Cardiac fibroblast (primary cell): ENCODE measurements around the gene SPINK8.

Source experiments
- DNase-seq, 2 donors: peaks; one replicate each; pipeline versions ENCODE4 v3.0.0 to v3.0.0-alpha.2; 2010; ENCODE audit warnings: low read depth in 2 of 2
- H3K4me3 ChIP-seq, 2 donors: replicated peaks in 1 of 2; 1 replicate in 1 of 2; 2 replicates in 1 of 2; pipeline ENCODE4 v1.5.1; 2011; ENCODE audit warnings: low read depth in 2 of 2, low read length in 2 of 2, mild to moderate bottlenecking in 2 of 2, moderate library complexity in 1 of 2
- CTCF ChIP-seq: IDR thresholded peaks from one replicate; pipeline ENCODE4 v1.5.1; 2011; ENCODE audit warnings: low read depth, mild to moderate bottlenecking, low read length, inconsistent platforms

The SPINK8 gene

GRCh38 chr3:48320996-48321395, 12.5 kb downstream of the SPINK8 start:
- H3K4me3 ChIP-seq = no peak overlapping the region
- no peak for DNase-seq
- TF ChIP-seq CTCF = no peak

GRCh38 chr3:48318713-48319468, 14.6 kb downstream of the SPINK8 start:
- DNase-seq = no peak
- no peak overlapping the region for H3K4me3 ChIP-seq

GRCh38 chr3:48314542-48314941, 18.9 kb downstream of the SPINK8 start:
- H3K4me3 ChIP-seq = no peak overlapping the region
- TF ChIP-seq CTCF = no peak
- no peak for DNase-seq

More at GRCh38 chr3:48318713-48319468, 14.6 kb downstream of the SPINK8 start:
- no peak for TF ChIP-seq CTCF

GRCh38 chr3:48306860-48307530, 26.5 kb downstream of the SPINK8 start:
- H3K4me3 ChIP-seq = no peak overlapping the region
- no peak for DNase-seq
- TF ChIP-seq CTCF = no peak

- no peak for TF ChIP-seq CTCF
- no peak overlapping the region for H3K4me3 ChIP-seq
- DNase-seq = no peak
Measured at GRCh38 chr3:48306290-48306689, 27.2 kb downstream of the SPINK8 start.

GRCh38 chr3:48305396-48305795, 28.1 kb downstream of the SPINK8 start:
- DNase-seq = no peak
- no peak for TF ChIP-seq CTCF
- no peak overlapping the region for H3K4me3 ChIP-seq

- TF ChIP-seq CTCF = no peak
Measured at GRCh38 chr3:48303021-48303420, 30.4 kb downstream of the SPINK8 start.

More at GRCh38 chr3:48303021-48303420, 30.4 kb downstream of the SPINK8 start:
- no peak overlapping the region for H3K4me3 ChIP-seq
- no peak for DNase-seq
